Hepatocyte (in vitro differentiated cells): ENCODE measurements around the gene STARD9. TPM values are rescaled to one million over a fixed set of nuclear protein-coding genes. Genes with fewer than 3 reads are reported as not detected.

Experiments
- DNase-seq: peaks from one replicate; pipeline ENCODE4 v3.0.0-alpha.2; 2016; ENCODE audit warnings: low spot score
- H2AFZ ChIP-seq: fragments of 200-600 bp; sonication (generic); 2 replicates; pipeline ENCODE4 v1.6.0; 2016; ENCODE audit warnings: antibody characterized with exemption, mild to moderate bottlenecking
- H3K27ac ChIP-seq: fragments of 200-600 bp; sonication (generic); 2 replicates; pipeline ENCODE4 v1.5.1; 2016; ENCODE audit warnings: mild to moderate bottlenecking
- H3K27me3 ChIP-seq: fragments of 200-600 bp; sonication (generic); 2 replicates; pipeline ENCODE4 v1.6.1; 2016
- H3K36me3 ChIP-seq: fragments of 200-600 bp; sonication (generic); replicated peaks from 2 replicates; pipeline ENCODE4 v1.5.1; 2016; ENCODE audit warnings: low read depth; ENCODE audit not compliant: insufficient read depth
- H3K4me1 ChIP-seq: fragments of 200-600 bp; sonication (generic); 2 replicates; pipeline ENCODE4 v1.5.1; 2016; ENCODE audit warnings: mild to moderate bottlenecking, moderate library complexity; ENCODE audit not compliant: insufficient read depth
- H3K4me2 ChIP-seq: fragments of 200-600 bp; sonication (generic); 2 replicates; pipeline ENCODE4 v1.6.0; 2016
- H3K4me3 ChIP-seq: fragments of 200-600 bp; sonication (generic); 2 replicates; pipeline ENCODE4 v1.5.1; 2016; ENCODE audit warnings: mild to moderate bottlenecking
- H3K79me2 ChIP-seq: fragments of 200-600 bp; sonication (generic); 2 replicates; pipeline ENCODE4 v1.6.0; 2017; ENCODE audit warnings: mild to moderate bottlenecking
- H3K9me2 ChIP-seq: fragments of 200-600 bp; sonication (generic); replicated peaks from 2 replicates; pipeline ENCODE4 v1.6.0; 2017; ENCODE audit warnings: mild to moderate bottlenecking; ENCODE audit not compliant: insufficient read depth
- H3K9me3 ChIP-seq: fragments of 200-600 bp; sonication (generic); 2 replicates; pipeline ENCODE4 v1.5.1; 2016; ENCODE audit warnings: low read depth, mild to moderate bottlenecking
- H4K20me1 ChIP-seq: fragments of 200-600 bp; sonication (generic); 2 replicates; pipeline ENCODE4 v1.6.0; 2016; ENCODE audit warnings: mild to moderate bottlenecking; ENCODE audit not compliant: insufficient read depth, poor library complexity, severe bottlenecking
- EZH2 ChIP-seq: fragments of 200-600 bp; sonication (generic); IDR thresholded peaks from 2 replicates; pipeline ENCODE4 v1.6.1; 2016; ENCODE audit warnings: antibody characterized with exemption, mild to moderate bottlenecking, borderline replicate concordance
- EZH2phosphoT487 ChIP-seq: fragments of 200-600 bp; sonication (generic); IDR thresholded peaks from one replicate; pipeline ENCODE4 v1.6.1; 2018; ENCODE audit warnings: antibody characterized with exemption, mild to moderate bottlenecking, low read depth, moderate library complexity; ENCODE audit not compliant: unreplicated experiment, severe bottlenecking
- WGBS: methylation state at CpG from one replicate; pipeline ENCODE4 v1.1.6; 2016; ENCODE audit warnings: low lambda C conversion rate; ENCODE audit errors: missing lambda C conversion rate; 5-methylcytosine and 5-hydroxymethylcytosine counted together
- polyA plus RNA-seq: library from polyadenylated mRNA; unstranded; fragments of >200 nt; fragmentation: Nextera tagmentation; extraction: Ambion mirVana; gene quantifications from 2 replicates; pipeline ENCODE4 v1.2.1, GENCODE V29; 2016
- total RNA-seq: library from RNA; depleted of rRNA; stranded (reverse); fragments of >200 nt; gene quantifications from 2 replicates; pipeline ENCODE4 v1.2.3, GENCODE V29; 2014
- TF ChIP-seq, protein P1 (sequence below): fragments of 200-600 bp; sonication (generic); IDR thresholded peaks from 2 replicates; pipeline ENCODE4 v1.5.1; 2016; ENCODE audit warnings: antibody characterized with exemption, mild to moderate bottlenecking; ENCODE audit not compliant: poor library complexity

The STARD9 gene
- total and polyA plus RNA-seq, 2 experiments from 2014 or later = 0.50 to 3.0 TPM

DNA sequence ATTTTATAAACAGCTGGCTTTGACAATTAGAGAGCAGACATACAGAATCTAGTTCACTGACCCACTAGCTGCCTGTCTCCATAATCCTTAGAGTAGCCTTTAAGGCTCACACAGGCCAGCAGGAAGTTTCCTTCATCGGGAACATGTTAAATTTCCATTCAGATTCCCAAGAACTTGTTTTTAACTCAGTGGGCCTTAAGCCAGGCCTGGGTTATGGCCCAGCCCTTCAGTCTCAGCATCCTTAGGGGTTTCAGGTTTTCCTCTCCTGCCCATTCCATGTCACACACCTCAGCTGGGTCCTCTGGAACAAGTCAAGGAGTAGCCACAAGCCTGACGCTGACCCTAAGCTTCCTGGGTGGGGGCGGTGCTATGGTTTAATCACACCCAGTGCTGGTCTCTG lies 146.5 kb downstream of the STARD9 start:
- H3K4me1 ChIP-seq = no peaks in the 10 kb centered on the region
- H3K27me3 ChIP-seq = no peaks in the 10 kb centered on the region
- no peak overlapping the region for H3K4me3 ChIP-seq
- H4K20me1 ChIP-seq = no peaks in the 10 kb centered on the region
- no peaks in the 10 kb centered on the region for H3K36me3 ChIP-seq
- H3K79me2 ChIP-seq = no peaks in the 10 kb centered on the region
- no peak for TF ChIP-seq EZH2phosphoT487
- TF ChIP-seq EZH2 = no peak
- TF ChIP-seq, protein P1, sequence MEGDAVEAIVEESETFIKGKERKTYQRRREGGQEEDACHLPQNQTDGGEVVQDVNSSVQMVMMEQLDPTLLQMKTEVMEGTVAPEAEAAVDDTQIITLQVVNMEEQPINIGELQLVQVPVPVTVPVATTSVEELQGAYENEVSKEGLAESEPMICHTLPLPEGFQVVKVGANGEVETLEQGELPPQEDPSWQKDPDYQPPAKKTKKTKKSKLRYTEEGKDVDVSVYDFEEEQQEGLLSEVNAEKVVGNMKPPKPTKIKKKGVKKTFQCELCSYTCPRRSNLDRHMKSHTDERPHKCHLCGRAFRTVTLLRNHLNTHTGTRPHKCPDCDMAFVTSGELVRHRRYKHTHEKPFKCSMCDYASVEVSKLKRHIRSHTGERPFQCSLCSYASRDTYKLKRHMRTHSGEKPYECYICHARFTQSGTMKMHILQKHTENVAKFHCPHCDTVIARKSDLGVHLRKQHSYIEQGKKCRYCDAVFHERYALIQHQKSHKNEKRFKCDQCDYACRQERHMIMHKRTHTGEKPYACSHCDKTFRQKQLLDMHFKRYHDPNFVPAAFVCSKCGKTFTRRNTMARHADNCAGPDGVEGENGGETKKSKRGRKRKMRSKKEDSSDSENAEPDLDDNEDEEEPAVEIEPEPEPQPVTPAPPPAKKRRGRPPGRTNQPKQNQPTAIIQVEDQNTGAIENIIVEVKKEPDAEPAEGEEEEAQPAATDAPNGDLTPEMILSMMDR = no peak
- DNase-seq = no peak
- no peaks in the 10 kb centered on the region for H3K9me3 ChIP-seq
- H3K4me2 ChIP-seq = no peak overlapping the region
- no peak overlapping the region for H2AFZ ChIP-seq
- no peaks in the 10 kb centered on the region for H3K9me2 ChIP-seq
- no peak overlapping the region for H3K27ac ChIP-seq
- WGBS = 70% methylated on average over 3 of the region's 3 CpGs

DNA sequence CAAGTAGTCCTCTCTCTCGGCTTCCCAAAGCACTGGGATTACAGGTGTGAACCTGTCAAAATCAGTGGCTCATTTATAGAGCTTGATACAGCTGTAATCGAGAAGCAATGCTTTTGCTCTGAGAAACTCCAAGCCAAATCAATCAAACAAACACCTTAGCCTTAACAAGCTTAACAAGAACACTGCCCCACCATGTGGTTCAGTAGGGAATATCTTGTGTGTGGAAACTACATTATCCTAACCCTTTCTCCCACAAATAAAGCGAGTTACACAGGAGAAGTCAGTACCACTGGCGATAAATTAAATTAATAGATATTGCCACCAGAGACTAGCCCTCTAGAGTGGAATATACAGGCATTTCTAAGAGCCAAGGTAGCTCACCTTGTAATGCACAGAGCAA lies 147.7 kb downstream of the STARD9 start:
- H3K4me3 ChIP-seq = no peak overlapping the region
- no peaks in the 10 kb centered on the region for H3K36me3 ChIP-seq
- no peak overlapping the region for H3K4me2 ChIP-seq
- no peaks in the 10 kb centered on the region for H3K27me3 ChIP-seq
- H3K27ac ChIP-seq = no peak overlapping the region
- TF ChIP-seq EZH2phosphoT487 (no peak), EZH2 (no peak)
- TF ChIP-seq, protein P1 = no peak
- DNase-seq = no peak
- WGBS = 94% methylated on average over 4 of the region's 4 CpGs
- no peaks in the 10 kb centered on the region for H3K9me2 ChIP-seq
- no peaks in the 10 kb centered on the region for H3K4me1 ChIP-seq
- no peaks in the 10 kb centered on the region for H4K20me1 ChIP-seq
- no peak overlapping the region for H2AFZ ChIP-seq
- H3K79me2 ChIP-seq = no peaks in the 10 kb centered on the region
- no peaks in the 10 kb centered on the region for H3K9me3 ChIP-seq

DNA sequence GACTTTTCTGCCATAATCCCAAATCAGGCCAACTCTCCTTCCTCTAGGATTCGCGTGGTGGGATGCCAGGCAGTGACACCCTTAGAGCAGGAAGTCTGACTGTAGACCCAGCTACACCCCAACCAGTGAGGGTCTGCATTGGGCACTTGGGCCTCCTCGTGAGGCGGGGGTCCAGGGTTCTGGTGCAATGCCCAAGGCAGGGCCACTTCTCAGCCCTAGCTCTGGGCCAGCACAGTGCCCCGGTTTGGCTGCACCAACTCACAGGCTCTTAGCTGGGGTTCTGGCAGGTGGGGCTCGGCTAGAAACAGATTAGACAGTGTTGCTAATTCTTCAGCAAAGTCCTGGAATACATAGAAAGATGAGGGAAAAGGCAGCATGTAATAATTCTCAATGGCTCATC lies 148.9 kb downstream of the STARD9 start:
- Histone ChIP-seq H3K9me3 (no peaks in the 10 kb centered on the region), H3K9me2 (no peaks in the 10 kb centered on the region), H3K27ac (no peak overlapping the region), H2AFZ (no peak overlapping the region), H3K4me3 (no peak overlapping the region), H3K79me2 (no peaks in the 10 kb centered on the region), H3K4me2 (no peak overlapping the region), H3K36me3 (no peaks in the 10 kb centered on the region), H4K20me1 (no peaks in the 10 kb centered on the region), H3K27me3 (no peaks in the 10 kb centered on the region), H3K4me1 (no peaks in the 10 kb centered on the region)
- WGBS = 95% methylated on average over 6 of the region's 6 CpGs
- DNase-seq = no peak
- TF ChIP-seq, protein P1 = no peak
- no peak for TF ChIP-seq EZH2
- no peak for TF ChIP-seq EZH2phosphoT487

DNA sequence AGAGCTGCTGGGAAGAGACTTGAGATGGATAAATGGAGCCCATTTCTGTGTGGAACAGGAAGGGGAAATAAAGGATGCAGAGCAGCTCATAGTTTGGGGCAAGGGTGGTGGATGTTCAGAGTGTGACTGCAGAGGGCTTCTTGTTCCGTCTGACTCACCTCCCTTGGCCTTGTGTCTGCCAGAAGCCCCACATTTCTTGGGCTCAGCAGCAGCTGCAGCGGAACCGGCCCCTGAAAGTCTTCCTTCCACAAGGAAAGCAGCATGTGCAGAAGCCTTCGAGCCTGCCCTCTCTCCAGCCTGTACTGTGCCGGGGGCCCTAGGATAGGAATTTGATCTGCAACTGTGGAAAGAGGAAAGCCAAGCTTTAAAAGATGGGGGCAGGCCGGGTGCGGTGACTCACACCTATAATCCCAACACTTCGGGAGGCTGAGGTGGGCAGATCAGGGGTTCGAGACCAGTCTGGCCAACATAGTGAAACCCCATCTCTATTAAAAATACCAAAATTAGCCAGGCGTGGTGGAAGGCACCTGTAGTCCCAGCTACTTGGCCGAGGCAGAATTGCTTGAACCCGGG lies 150.0 kb downstream of the STARD9 start:
- no peaks in the 10 kb centered on the region for H3K4me1 ChIP-seq
- no peaks in the 10 kb centered on the region for H4K20me1 ChIP-seq
- H3K9me2 ChIP-seq = no peaks in the 10 kb centered on the region
- H3K36me3 ChIP-seq = no peaks in the 10 kb centered on the region
- DNase-seq = no peak
- no peaks in the 10 kb centered on the region for H3K27me3 ChIP-seq
- H3K4me2 ChIP-seq = no peak overlapping the region
- no peak overlapping the region for H3K27ac ChIP-seq
- WGBS = 90% methylated on average over 12 of the region's 12 CpGs
- H3K4me3 ChIP-seq = no peak overlapping the region
- no peak for TF ChIP-seq EZH2
- H3K79me2 ChIP-seq = no peaks in the 10 kb centered on the region
- H2AFZ ChIP-seq = no peak overlapping the region
- no peaks in the 10 kb centered on the region for H3K9me3 ChIP-seq
